ENCODE measurements around the gene LIF. TPM values are rescaled to one million over a fixed set of nuclear protein-coding genes. Genes with fewer than 3 reads are reported as not detected.

Gene LIF
- total and polyA plus RNA-seq, 9 donors, result 0.35 to 8.3 (median 1.9) TPM

- 66 to 76% (median 74%) methylated on average over 12 of the region's 12 CpGs for WGBS, 3 donors
- H3K4me3 ChIP-seq, result no peak overlapping the region
- intact Hi-C loops (cut with DNase I), result no loop called here
- no peaks in the 10 kb centered on the region for H3K36me3 ChIP-seq
- DNase-seq, result no peak
- no peak overlapping the region for H3K27ac ChIP-seq
- H3K4me1 ChIP-seq (ENCODE audit: insufficient read depth), result no peaks in the 10 kb centered on the region
- no peaks in the 10 kb centered on the region for H3K27me3 ChIP-seq
- TF ChIP-seq EP300 (IDR thresholded peaks at IDR 0.05) (no peak), CTCF (IDR thresholded peaks at IDR 0.05) (no peak), POLR2A (IDR thresholded peaks at IDR 0.05) (no peak)
- H3K9me3 ChIP-seq, result no peaks in the 10 kb centered on the region
These were observed 31.7 kb downstream of the LIF start for GRCh38 chr22:30214703-30215407.

GRCh38 chr22:30212996-30213441, 33.5 kb downstream of the LIF start:
- intact Hi-C loops (cut with DNase I), result no loop called here
- 39 to 43% (median 40%) methylated on average over 8 of the region's 8 CpGs for WGBS, 3 donors
- no peak overlapping the region for H3K27ac ChIP-seq

GRCh38 chr22:30212363-30212995, 34.1 kb downstream of the LIF start:
- 34 to 44% (median 44%) methylated on average over 5 of the region's 5 CpGs for WGBS, 3 donors

More at GRCh38 chr22:30212996-30213441, 33.5 kb downstream of the LIF start:
- Histone ChIP-seq H3K36me3 (no peaks in the 10 kb centered on the region), H3K4me3 (no peak overlapping the region), H3K9me3 (no peaks in the 10 kb centered on the region), H3K4me1 (ENCODE audit: insufficient read depth) (peaks cover 7% of the 10 kb centered on the region), H3K27me3 (no peaks in the 10 kb centered on the region)
- TF ChIP-seq EP300 (IDR thresholded peaks at IDR 0.05) (no peak), CTCF (IDR thresholded peaks at IDR 0.05) (no peak), POLR2A (IDR thresholded peaks at IDR 0.05) (no peak)
- no peak for DNase-seq

More at GRCh38 chr22:30212363-30212995, 34.1 kb downstream of the LIF start:
- TF ChIP-seq POLR2A (IDR thresholded peaks at IDR 0.05) (no peak), CTCF (IDR thresholded peaks at IDR 0.05) (no peak), EP300 (IDR thresholded peaks at IDR 0.05) (no peak)
- intact Hi-C loops (cut with DNase I), result no loop called here
- peak in 3 of 5 donors; percentile 38 to 58 (median 44) for DNase-seq
- Histone ChIP-seq H3K27me3 (no peaks in the 10 kb centered on the region), H3K4me1 (ENCODE audit: insufficient read depth) (peaks cover 8% of the 10 kb centered on the region), H3K9me3 (no peaks in the 10 kb centered on the region), H3K36me3 (no peaks in the 10 kb centered on the region), H3K4me3 (no peak overlapping the region), H3K27ac (no peak overlapping the region)
